HG03439 (cell line): ENCODE measurements around the gene IRF6.

Experiments used
- ATAC-seq: cut with Tn5 transposase; IDR thresholded peaks from one replicate; pipeline ENCODE4 v1.9.1; 2021; ENCODE audit warnings: mild to moderate bottlenecking, moderate library complexity; ENCODE audit not compliant: unreplicated experiment

The IRF6 gene

GRCh38 chr1:209736490-209737117, 69.3 kb downstream of the IRF6 start:
- ATAC-seq, result no peak
